Neuronal stem cell (in vitro differentiated cells): Measurements from ENCODE around the gene SLC12A7.
A peak's percentile ranks its signal among the peaks of the same experiment; 100 is the strongest.

Experiments used
- DNase-seq: peaks from one replicate; pipeline ENCODE4 v3.0.0-alpha.2; 2013; ENCODE audit warnings: low spot score
- H2AFZ ChIP-seq: one replicate; pipeline ENCODE4 v1.6.1; 2013; ENCODE audit warnings: mild to moderate bottlenecking, low read length, inconsistent platforms
- H2AK5ac ChIP-seq: 2 replicates; pipeline ENCODE4 v1.6.1; 2013; ENCODE audit warnings: low read depth, mild to moderate bottlenecking, inconsistent platforms, low read length, moderate library complexity, mixed read lengths
- H2BK120ac ChIP-seq: 2 replicates; pipeline ENCODE4 v1.6.1; 2013; ENCODE audit warnings: low read depth, mild to moderate bottlenecking, inconsistent platforms, low read length, moderate library complexity, mixed read lengths
- H2BK12ac ChIP-seq: one replicate; pipeline ENCODE4 v1.6.1; 2013; ENCODE audit warnings: low read length, inconsistent platforms
- H2BK15ac ChIP-seq: 2 replicates; pipeline ENCODE4 v1.6.1; 2013; ENCODE audit warnings: mild to moderate bottlenecking, low read length, inconsistent platforms, mixed read lengths
- H2BK5ac ChIP-seq: one replicate; pipeline ENCODE4 v1.6.1; 2013; ENCODE audit warnings: inconsistent platforms, mild to moderate bottlenecking, low read length, moderate library complexity
- H3K14ac ChIP-seq: one replicate; pipeline ENCODE4 v1.6.1; 2013; ENCODE audit warnings: low read length, inconsistent platforms
- H3K18ac ChIP-seq: 2 replicates; pipeline ENCODE4 v1.6.1; 2013; ENCODE audit warnings: low read length, inconsistent platforms
- H3K23ac ChIP-seq: 2 replicates; pipeline ENCODE4 v1.6.1; 2013; ENCODE audit warnings: low read depth, mild to moderate bottlenecking, mixed read lengths, low read length, inconsistent platforms; ENCODE audit not compliant: poor library complexity
- H3K27ac ChIP-seq: replicated peaks from 3 replicates; pipeline ENCODE4 v1.5.1; 2013; ENCODE audit warnings: low read length, inconsistent platforms
- H3K27me3 ChIP-seq, 3 experiments: 2 replicates each; pipeline ENCODE4 v1.6.1; 2013; ENCODE audit warnings: low read length in 3 of 3, mild to moderate bottlenecking in 2 of 3, inconsistent platforms in 1 of 3, low read depth in 1 of 3, mixed read lengths in 1 of 3, moderate library complexity in 1 of 3; ENCODE audit not compliant: control insufficient read depth in 3 of 3, insufficient read depth in 3 of 3
- H3K36me3 ChIP-seq, 2 donors: replicated peaks in 1 of 2; 2 replicates each; pipeline ENCODE4 v1.6.1; 2013; ENCODE audit warnings: low read length in 2 of 2; ENCODE audit not compliant: control insufficient read depth in 2 of 2, insufficient read depth in 2 of 2
- H3K4ac ChIP-seq: 2 replicates; pipeline ENCODE4 v1.6.1; 2013; ENCODE audit warnings: inconsistent platforms, mild to moderate bottlenecking, low read length, moderate library complexity
- H3K4me1 ChIP-seq, 2 donors: 1 replicate in 1 of 2; 2 replicates in 1 of 2; pipeline ENCODE4 v1.6.1; 2013; ENCODE audit warnings: low read length in 2 of 2, low read depth in 1 of 2; ENCODE audit not compliant: control insufficient read depth in 2 of 2, insufficient read depth in 1 of 2
- H3K4me2 ChIP-seq: one replicate; pipeline ENCODE4 v1.6.1; 2013; ENCODE audit warnings: mild to moderate bottlenecking, low read length, inconsistent platforms; ENCODE audit not compliant: insufficient read depth, poor library complexity, severe bottlenecking
- H3K4me3 ChIP-seq, 2 donors: 2 replicates each; pipeline ENCODE4 v1.5.1; 2013; ENCODE audit warnings: low read length in 2 of 2, mild to moderate bottlenecking in 2 of 2, inconsistent platforms in 1 of 2, moderate library complexity in 1 of 2
- H3K79me1 ChIP-seq: one replicate; pipeline ENCODE4 v1.6.1; 2013; ENCODE audit warnings: low read depth, mild to moderate bottlenecking, inconsistent platforms, low read length, moderate library complexity
- H3K9ac ChIP-seq: one replicate; pipeline ENCODE4 v1.6.1; 2013; ENCODE audit warnings: mild to moderate bottlenecking, low read depth, low read length, inconsistent platforms; ENCODE audit not compliant: poor library complexity
- H3K9me3 ChIP-seq, 2 donors: replicated peaks in 1 of 2; 2 replicates each; pipeline versions ENCODE3 to v1.6.1; 2013; ENCODE audit warnings: low read length in 2 of 2, mild to moderate bottlenecking in 2 of 2, inconsistent platforms in 1 of 2, low read depth in 1 of 2, mixed read lengths in 1 of 2, moderate library complexity in 1 of 2; ENCODE audit not compliant: control insufficient read depth in 2 of 2, insufficient read depth in 1 of 2
- H4K8ac ChIP-seq: one replicate; pipeline ENCODE4 v1.6.1; 2013; ENCODE audit warnings: low read depth, mild to moderate bottlenecking, inconsistent platforms, low read length, moderate library complexity
- H4K91ac ChIP-seq: one replicate; pipeline ENCODE4 v1.6.1; 2013; ENCODE audit warnings: low read length, low read depth, mild to moderate bottlenecking, inconsistent platforms; ENCODE audit not compliant: poor library complexity
- WGBS, 2 donors: extraction: QIAGEN DNeasy Blood & Tissue Kit; methylation state at CpG; one replicate each; pipeline ENCODE4 v1.1.7; 2013; ENCODE audit warnings: missing lambda C conversion rate in 2 of 2, mixed read lengths in 1 of 2; ENCODE audit not compliant: insufficient read length in 2 of 2, insufficient replicate concordance in 1 of 2; ENCODE audit errors: extremely low coverage in 2 of 2; 5-methylcytosine and 5-hydroxymethylcytosine counted together

Gene SLC12A7

DNA sequence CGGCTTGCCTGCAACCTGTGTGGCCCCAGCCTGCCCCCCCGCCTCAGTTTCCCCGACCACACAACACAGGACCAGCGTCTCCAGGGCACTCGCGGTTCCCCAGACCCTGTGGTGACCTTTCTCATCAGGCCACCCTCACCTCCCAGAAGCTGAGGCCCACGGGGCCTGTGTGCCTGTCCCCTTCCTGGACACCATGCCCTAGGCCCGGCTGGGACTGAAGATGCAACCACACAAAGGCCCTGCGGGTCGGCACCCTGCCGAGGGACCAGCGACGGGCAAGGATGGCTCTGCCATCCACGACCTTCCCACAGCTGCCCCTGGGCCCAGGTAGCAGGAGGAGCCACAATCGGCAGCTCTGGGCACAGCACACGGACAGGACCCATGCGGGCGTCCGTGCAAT is 34.8 kb downstream of the SLC12A7 start:
- H3K79me1 ChIP-seq: peaks cover 5% of the 10 kb centered on the region
- no peak overlapping the region for H2BK15ac ChIP-seq
- H3K4ac ChIP-seq: no peak overlapping the region
- no peak overlapping the region for H3K4me3 ChIP-seq
- DNase-seq: no peak
- H3K23ac ChIP-seq: peak overlapping the region; percentile 8
- H3K18ac ChIP-seq: peak overlapping the region; percentile 27
- H3K4me2 ChIP-seq: no peak overlapping the region
- H3K9ac ChIP-seq: no peak overlapping the region
- H4K91ac ChIP-seq: no peak overlapping the region
- H4K8ac ChIP-seq: no peak overlapping the region
- H2AFZ ChIP-seq: no peak overlapping the region
- peak overlapping the region; percentile 6 for H3K14ac ChIP-seq
- H2BK12ac ChIP-seq: peak overlapping the region; percentile 22
- H2AK5ac ChIP-seq: no peak overlapping the region
- no peak overlapping the region for H3K27ac ChIP-seq
- no peaks in the 10 kb centered on the region for H3K27me3 ChIP-seq
- no peak overlapping the region for H2BK5ac ChIP-seq
- no peak overlapping the region for H2BK120ac ChIP-seq
- H3K36me3 ChIP-seq: peaks cover 34 to 52% of the 10 kb centered on the region in 2 donors
- H3K9me3 ChIP-seq: no peaks in the 10 kb centered on the region
- no CpG with 5 or more reads among the region's 19 CpGs for WGBS, 2 donors
- H3K4me1 ChIP-seq: no peaks in the 10 kb centered on the region

GRCh38 chr5:1076406-1076805 is 35.5 kb downstream of the SLC12A7 start:
- no peak overlapping the region for H2AFZ ChIP-seq
- peak overlapping the region; percentile 56 for H3K14ac ChIP-seq
- WGBS, 2 donors: no CpG with 5 or more reads among the region's 17 CpGs
- no peaks in the 10 kb centered on the region for H3K9me3 ChIP-seq
- no peak overlapping the region for H2BK120ac ChIP-seq
- H3K4me2 ChIP-seq: no peak overlapping the region
- no peak overlapping the region for H3K4ac ChIP-seq
- H2BK5ac ChIP-seq: no peak overlapping the region
- no peak overlapping the region for H3K18ac ChIP-seq
- no peak overlapping the region for H2BK12ac ChIP-seq
- H3K27me3 ChIP-seq: no peaks in the 10 kb centered on the region
- H3K9ac ChIP-seq: no peak overlapping the region
- H3K23ac ChIP-seq: peak overlapping the region; percentile 65
- H3K79me1 ChIP-seq: peaks cover 5% of the 10 kb centered on the region
- H4K8ac ChIP-seq: no peak overlapping the region
- DNase-seq: no peak
- H2BK15ac ChIP-seq: no peak overlapping the region
- H3K27ac ChIP-seq: no peak overlapping the region
- H3K4me3 ChIP-seq: no peak overlapping the region
- no peak overlapping the region for H2AK5ac ChIP-seq
- H4K91ac ChIP-seq: no peak overlapping the region
- H3K4me1 ChIP-seq: no peaks in the 10 kb centered on the region
- H3K36me3 ChIP-seq: peaks cover 30 to 48% of the 10 kb centered on the region in 2 donors

GRCh38 chr5:1075931-1076330 is 35.9 kb downstream of the SLC12A7 start:
- Histone ChIP-seq H2BK12ac (no peak overlapping the region), H3K79me1 (peaks cover 5% of the 10 kb centered on the region), H3K4me1 (no peaks in the 10 kb centered on the region), H4K8ac (no peak overlapping the region), H3K14ac (no peak overlapping the region), H3K4me3 (no peak overlapping the region), H4K91ac (no peak overlapping the region), H2AFZ (no peak overlapping the region), H3K27ac (no peak overlapping the region), H3K4me2 (no peak overlapping the region), H2AK5ac (no peak overlapping the region), H2BK15ac (no peak overlapping the region), H2BK5ac (no peak overlapping the region), H3K23ac (no peak overlapping the region), H3K9ac (no peak overlapping the region), H3K27me3 (no peaks in the 10 kb centered on the region), H2BK120ac (no peak overlapping the region), H3K36me3 (peaks cover 29 to 44% of the 10 kb centered on the region in 2 donors), H3K4ac (no peak overlapping the region), H3K9me3 (no peaks in the 10 kb centered on the region), H3K18ac (no peak overlapping the region)
- DNase-seq: no peak
- WGBS, 2 donors: no CpG with 5 or more reads among the region's 17 CpGs

GRCh38 chr5:1075555-1075881 is 36.3 kb downstream of the SLC12A7 start:
- Histone ChIP-seq H3K4me3 (no peak overlapping the region), H3K27ac (no peak overlapping the region), H2BK120ac (no peak overlapping the region), H3K36me3 (peaks cover 29 to 40% of the 10 kb centered on the region in 2 donors), H2AK5ac (no peak overlapping the region), H2AFZ (no peak overlapping the region), H3K23ac (no peak overlapping the region), H3K27me3 (no peaks in the 10 kb centered on the region), H3K4me2 (no peak overlapping the region), H3K4ac (no peak overlapping the region), H3K14ac (no peak overlapping the region), H2BK5ac (no peak overlapping the region), H3K9me3 (no peaks in the 10 kb centered on the region), H2BK12ac (no peak overlapping the region), H2BK15ac (no peak overlapping the region), H3K79me1 (peaks cover 5% of the 10 kb centered on the region), H4K91ac (no peak overlapping the region), H3K4me1 (no peaks in the 10 kb centered on the region), H3K9ac (no peak overlapping the region), H3K18ac (no peak overlapping the region), H4K8ac (no peak overlapping the region)
- no CpG with 5 or more reads among the region's 10 CpGs for WGBS, 2 donors
- DNase-seq: no peak
